HepG2 (cell line): ENCODE data around the gene CLDN9. TPM values are rescaled to one million over a fixed set of nuclear protein-coding genes. Genes with fewer than 3 reads are reported as not detected.

Source experiments
- CTCF ChIP-seq: sonication (generic); formaldehyde crosslinking; IDR thresholded peaks from 2 replicates; pipeline ENCODE4 v1.5.0; 2020; ENCODE audit warnings: mild to moderate bottlenecking, missing genetic modification reagents, moderate library complexity
- HNF1B ChIP-seq: sonication (generic); formaldehyde crosslinking; IDR thresholded peaks from 2 replicates; pipeline ENCODE4 v1.5.1; 2020; ENCODE audit warnings: mild to moderate bottlenecking, moderate library complexity, missing genetic modification reagents
- HOXA3 ChIP-seq: sonication (generic); formaldehyde crosslinking; IDR thresholded peaks from 2 replicates; pipeline ENCODE4 v1.5.0; 2020; ENCODE audit warnings: missing genetic modification reagents
- IKZF1 ChIP-seq: fragments of 450-650 bp; IDR thresholded peaks from 2 replicates; pipeline ENCODE4 v1.7.1; 2016
- MXD4 ChIP-seq: IDR thresholded peaks from 2 replicates; pipeline ENCODE4 v1.6.1; 2016; ENCODE audit warnings: mild to moderate bottlenecking, missing biosample characterization, missing genetic modification reagents
- MXI1 ChIP-seq: IDR thresholded peaks from 3 replicates; pipeline ENCODE4 v1.6.1; 2012; ENCODE audit warnings: low read depth, low read length, inconsistent platforms, borderline replicate concordance
- PHF20 ChIP-seq: sonication (generic); formaldehyde crosslinking; IDR thresholded peaks from 2 replicates; pipeline ENCODE4 v1.5.0; 2020; ENCODE audit warnings: mild to moderate bottlenecking, missing genetic modification reagents
- REXO4 ChIP-seq: sonication (generic); formaldehyde crosslinking; IDR thresholded peaks from 2 replicates; pipeline ENCODE4 v1.8.0; 2022; ENCODE audit warnings: missing genetic modification reagents, mild to moderate bottlenecking, borderline replicate concordance
- SMAD9 ChIP-seq: sonication (generic); formaldehyde crosslinking; IDR thresholded peaks from 2 replicates; pipeline ENCODE4 v1.5.1; 2020; ENCODE audit warnings: mild to moderate bottlenecking, missing genetic modification reagents
- TBP ChIP-seq: sonication (generic); formaldehyde crosslinking; IDR thresholded peaks from 2 replicates; pipeline ENCODE4 v1.5.0; 2020; ENCODE audit warnings: missing genetic modification reagents
- ZNF10 ChIP-seq: sonication (generic); formaldehyde crosslinking; IDR thresholded peaks from 2 replicates; pipeline ENCODE4 v1.4.0; 2020; ENCODE audit warnings: mild to moderate bottlenecking, low read depth, missing genetic modification reagents, borderline replicate concordance
- ZNF143 ChIP-seq: sonication (generic); formaldehyde crosslinking; IDR thresholded peaks from 2 replicates; pipeline ENCODE4 v1.4.0; 2020; ENCODE audit warnings: missing genetic modification reagents
- ZNF281 ChIP-seq: sonication (generic); formaldehyde crosslinking; IDR thresholded peaks from 2 replicates; pipeline ENCODE4 v1.4.0; 2020; ENCODE audit warnings: missing genetic modification reagents, borderline replicate concordance
- ZNF335 ChIP-seq: sonication (generic); formaldehyde crosslinking; IDR thresholded peaks from 2 replicates; pipeline ENCODE4 v1.4.0; 2020; ENCODE audit warnings: missing genetic modification reagents
- ZNF572 ChIP-seq: sonication (generic); formaldehyde crosslinking; IDR thresholded peaks from 2 replicates; pipeline ENCODE4 v1.5.1; 2020; ENCODE audit warnings: mild to moderate bottlenecking, missing genetic modification reagents
- ZNF589 ChIP-seq: sonication (generic); formaldehyde crosslinking; conservative IDR thresholded peaks from 2 replicates; pipeline ENCODE4 v1.8.0; 2022; ENCODE audit warnings: mild to moderate bottlenecking, moderate library complexity, missing genetic modification reagents
- ZNF687 ChIP-seq: sonication (generic); formaldehyde crosslinking; IDR thresholded peaks from 2 replicates; pipeline ENCODE4 v1.5.1; 2020; ENCODE audit warnings: mild to moderate bottlenecking, missing genetic modification reagents, moderate library complexity
- ZNF782 ChIP-seq: sonication (generic); formaldehyde crosslinking; IDR thresholded peaks from 2 replicates; pipeline ENCODE4 v1.4.0; 2020; ENCODE audit warnings: missing genetic modification reagents, mild to moderate bottlenecking, borderline replicate concordance
- ZNF790 ChIP-seq: sonication (generic); formaldehyde crosslinking; IDR thresholded peaks from 2 replicates; pipeline ENCODE4 v1.8.0; 2022; ENCODE audit warnings: missing genetic modification reagents, mild to moderate bottlenecking, borderline replicate concordance
- ZSCAN25 ChIP-seq: sonication (generic); formaldehyde crosslinking; IDR thresholded peaks from 2 replicates; pipeline ENCODE4 v1.8.0; 2022; ENCODE audit warnings: mild to moderate bottlenecking, missing genetic modification reagents
- polyA plus RNA-seq, 8 experiments: library from polyadenylated mRNA; depleted of rRNA in 3 of 8; stranded (reverse) in 7 of 8; unstranded in 1 of 8; fragments of >200 nt; fragmentation: Illumina TruSeq in 4 of 8; extraction: Trizol in 4 of 8; gene quantifications; 2 replicates each; pipeline versions ENCODE4 v1.2.1 to v1.2.3, GENCODE V29; 2011 to 2016; ENCODE audit warnings: low read depth in 4 of 8, missing spikeins in 1 of 8, mixed read lengths in 1 of 8; ENCODE audit not compliant: insufficient read depth in 1 of 8
- total RNA-seq, 5 experiments: library from RNA; depleted of rRNA; stranded (reverse); fragments of >200 nt; fragmentation: Illumina TruSeq; extraction: Trizol; gene quantifications; 2 replicates each; pipeline ENCODE4 v1.2.3, GENCODE V29; 2016; ENCODE audit warnings: low read depth in 1 of 5

The CLDN9 gene
- total and polyA plus RNA-seq, 2 of the 13 experiments (the other 11 are each of a cell fraction or from before 2014, with no cell fraction given), result 0.15 to 0.26 TPM

GRCh38 chr16:3022684-3023414 is 10.1 kb downstream of the CLDN9 start (continued):
- TF ChIP-seq ZNF687 (no peak), ZNF143 (CRISPR knock-in tag) (no peak), HNF1B (CRISPR knock-in tag) (no peak), MXI1 (0 out of 3 replicates have a peak, but pooled peaks have one; percentile 17), MXD4 (no peak), ZNF782 (CRISPR knock-in tag) (no peak), ZNF10 (CRISPR knock-in tag) (no peak), ZNF790 (CRISPR knock-in tag) (no peak; the same call in 1 of the 2 replicates), PHF20 (no peak), ZNF281 (CRISPR knock-in tag) (no peak), CTCF (CRISPR knock-in tag) (no peak), ZNF572 (CRISPR knock-in tag) (no peak), HOXA3 (no peak), TBP (CRISPR knock-in tag) (no peak), ZSCAN25 (CRISPR knock-in tag) (no peak), ZNF335 (CRISPR knock-in tag) (no peak), REXO4 (CRISPR knock-in tag) (no peak), ZNF589 (CRISPR knock-in tag) (no peak), SMAD9 (CRISPR knock-in tag) (no peak), IKZF1 (no peak)
